T follicular helper cell (primary cell): ENCODE results near the gene ARF6.
"Not testable (repeated sequence)": the region's sequence is repeated elsewhere in the genome, so short reads cannot be mapped to it uniquely, and the experiment has no call there.

Source experiments
- DNase-seq: peaks from one replicate; pipeline ENCODE4 v3.0.0-alpha.2; 2020; ENCODE audit warnings: low read depth

ARF6 gene

GRCh38 chr14:49907186-49907585 is 14.3 kb downstream of the ARF6 start:
- no peak for DNase-seq

GRCh38 chr14:49908433-49908782 is 15.5 kb downstream of the ARF6 start:
- no peak for DNase-seq

GRCh38 chr14:49909016-49909415 is 16.1 kb downstream of the ARF6 start:
- DNase-seq = no peak

- no peak for DNase-seq
These were observed 22.2 kb downstream of the ARF6 start for GRCh38 chr14:49915085-49915484.

- DNase-seq = no peak
These were observed 25.8 kb downstream of the ARF6 start for GRCh38 chr14:49918706-49919105.

GRCh38 chr14:49919825-49920659 is 27.2 kb downstream of the ARF6 start:
- no peak for DNase-seq

GRCh38 chr14:49920935-49921334 is 28.1 kb downstream of the ARF6 start:
- no peak for DNase-seq

GRCh38 chr14:49921401-49921800 is 28.5 kb downstream of the ARF6 start:
- DNase-seq = no peak

GRCh38 chr14:49923442-49923841 is 30.6 kb downstream of the ARF6 start:
- DNase-seq = no peak

GRCh38 chr14:49923881-49924280 is 31.0 kb downstream of the ARF6 start:
- no peak for DNase-seq

- no peak for DNase-seq
These were observed 32.0 kb downstream of the ARF6 start for GRCh38 chr14:49924852-49925251.

- DNase-seq = no peak
These were observed 33.9 kb downstream of the ARF6 start for GRCh38 chr14:49926803-49927202.

- DNase-seq = no peak
These were observed 35.1 kb downstream of the ARF6 start for GRCh38 chr14:49928015-49928414.

GRCh38 chr14:49930720-49931119 is 37.8 kb downstream of the ARF6 start:
- no peak for DNase-seq

- no peak for DNase-seq
These were observed 38.6 kb downstream of the ARF6 start for GRCh38 chr14:49931523-49931922.

- DNase-seq = no peak
These were observed 40.2 kb downstream of the ARF6 start for GRCh38 chr14:49933128-49933527.

- no peak for DNase-seq
These were observed 40.8 kb downstream of the ARF6 start for GRCh38 chr14:49933704-49934103.

- no peak for DNase-seq
These were observed 41.8 kb downstream of the ARF6 start for GRCh38 chr14:49934646-49935045.

- no peak for DNase-seq
These were observed 42.6 kb downstream of the ARF6 start for GRCh38 chr14:49935526-49935925.

GRCh38 chr14:49936246-49936645 is 43.4 kb downstream of the ARF6 start:
- DNase-seq = not testable (repeated sequence)

GRCh38 chr14:49936882-49937281 is 44.0 kb downstream of the ARF6 start:
- DNase-seq = not testable (repeated sequence)

GRCh38 chr14:49939215-49939614 is 46.3 kb downstream of the ARF6 start:
- not testable (repeated sequence) for DNase-seq

- DNase-seq = no peak
These were observed 47.1 kb downstream of the ARF6 start for GRCh38 chr14:49939884-49940510.
